Esophagus squamous epithelium (tissue), 4 donors: ENCODE data around the gene ARF6.

Experiments used
- CTCF ChIP-seq, 6 experiments: fragments of 450-650 bp in 4 of 6; fragments of 200-600 bp in 2 of 6; sonication (generic) in 2 of 6; IDR thresholded peaks; one replicate each; pipeline ENCODE4 v1.5.1; 2016 to 2019; ENCODE audit warnings: antibody characterized with exemption in 6 of 6, mild to moderate bottlenecking in 4 of 6, moderate library complexity in 4 of 6
- POLR2A ChIP-seq, 4 donors: fragments of 450-650 bp; IDR thresholded peaks; one replicate each; pipeline ENCODE4 v1.6.1; 2017; ENCODE audit warnings: antibody characterized with exemption in 4 of 4, mild to moderate bottlenecking in 4 of 4, moderate library complexity in 3 of 4

- TF ChIP-seq CTCF (IDR thresholded peaks at IDR 0.05) = no peak
- no peak for TF ChIP-seq POLR2A (IDR thresholded peaks at IDR 0.05)
These were observed 52.8 kb downstream of the ARF6 start for GRCh38 chr14:49945448-49946319.
